CD4-positive, alpha-beta T cell treated with Interleukin-17A for 4 hours (primary cell): ENCODE measurements around the gene EEFSEC.

Experiments
- DNase-seq: peaks from one replicate; pipeline ENCODE4 v3.0.0-alpha.2; 2020; ENCODE audit warnings: mixed read lengths

The EEFSEC gene

DNA sequence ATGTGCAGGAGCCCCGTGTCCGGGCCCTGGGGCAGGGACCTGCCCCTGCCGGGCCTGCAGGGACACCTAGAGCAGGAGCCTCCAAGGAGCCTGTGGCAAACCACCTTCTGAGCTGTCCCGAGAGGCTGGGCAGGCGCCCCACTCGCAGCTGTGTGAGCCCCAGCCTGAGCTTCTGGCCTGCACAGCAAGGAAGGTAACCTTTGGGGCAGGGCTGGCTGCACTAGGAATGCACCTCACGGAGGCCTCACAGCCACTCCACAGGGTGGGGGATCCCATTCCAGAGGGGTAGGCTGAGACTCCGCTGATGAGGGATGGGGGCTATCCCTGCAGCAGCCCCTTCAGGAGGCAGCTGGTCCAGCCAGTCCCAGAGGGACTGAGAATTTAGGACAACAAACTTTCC, 245.3 kb downstream of the EEFSEC start:
- no peak for DNase-seq

DNA sequence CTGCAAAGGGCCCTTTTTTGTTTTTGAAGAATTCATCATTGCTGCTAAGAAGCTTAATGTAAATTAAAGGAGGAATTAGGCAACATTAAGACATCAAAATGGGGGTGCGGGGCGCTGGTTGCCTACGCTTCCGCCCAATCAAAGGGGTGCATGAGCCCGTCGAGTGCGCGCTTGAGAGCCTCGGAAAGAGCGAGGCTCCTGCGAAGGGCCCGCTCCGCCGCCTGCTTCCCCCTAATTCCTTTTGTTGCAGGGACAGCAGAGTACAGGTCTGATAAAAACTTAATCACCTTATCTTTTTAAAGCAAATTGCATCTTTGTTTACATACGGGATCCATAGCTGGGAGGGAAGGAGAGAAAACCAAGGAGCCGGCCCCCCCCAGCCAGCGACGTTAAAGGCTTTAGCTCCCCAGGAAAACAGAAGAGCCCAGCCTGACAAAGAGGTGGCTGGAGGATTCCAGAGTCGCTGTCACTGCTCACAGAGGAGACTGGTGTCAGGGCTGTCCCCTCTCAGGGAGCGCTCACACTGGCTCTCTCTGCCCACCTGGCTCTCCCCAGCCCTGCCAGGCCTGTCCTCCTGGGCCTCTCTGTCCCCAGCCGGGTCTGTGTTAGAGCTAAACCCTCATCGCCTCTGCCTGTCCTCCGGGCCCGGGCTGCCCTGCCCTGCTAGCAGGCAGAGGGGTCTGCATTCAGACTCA, 246.1 kb downstream of the EEFSEC start:
- no peak for DNase-seq

DNA sequence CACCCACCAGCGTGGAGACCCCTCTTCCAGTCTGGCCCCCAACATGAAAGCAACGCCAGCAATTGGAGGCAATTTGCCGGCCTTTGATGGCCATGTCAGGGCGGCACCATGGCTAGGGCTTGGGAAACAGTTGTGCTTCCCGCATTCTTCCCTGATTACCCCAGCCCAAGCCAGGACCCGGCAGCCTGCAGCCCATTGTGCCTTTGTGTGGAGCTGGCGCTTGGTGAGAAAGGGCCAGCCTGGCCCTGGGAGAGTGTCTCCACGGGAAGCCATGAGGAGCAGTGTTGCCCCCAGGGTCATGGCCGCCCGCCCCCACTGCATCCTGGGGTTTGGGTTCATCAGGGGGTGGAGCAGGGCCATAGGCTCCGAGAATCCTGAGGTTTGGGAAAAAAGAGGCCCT, 247.4 kb downstream of the EEFSEC start:
- DNase-seq = no peak

DNA sequence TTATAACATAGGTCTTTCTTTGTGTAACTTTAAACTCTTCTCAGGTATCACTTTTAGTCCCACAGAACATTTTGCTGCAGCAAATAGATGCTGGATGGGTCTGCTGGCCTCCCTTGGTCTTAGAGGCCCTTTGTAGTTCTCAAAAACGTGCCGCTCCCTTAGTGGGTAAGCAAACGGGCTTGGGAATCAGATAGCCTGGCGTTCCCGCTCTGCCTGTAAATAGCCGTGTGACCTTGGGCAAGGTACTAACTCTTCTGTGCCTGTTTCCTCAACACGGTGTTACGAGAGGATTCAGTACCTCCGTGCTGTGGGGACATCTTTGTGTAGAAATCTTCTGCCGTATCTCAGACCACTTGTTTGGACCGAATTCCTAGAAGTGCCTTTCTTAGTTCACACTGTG, 249.0 kb downstream of the EEFSEC start:
- no peak for DNase-seq

DNA sequence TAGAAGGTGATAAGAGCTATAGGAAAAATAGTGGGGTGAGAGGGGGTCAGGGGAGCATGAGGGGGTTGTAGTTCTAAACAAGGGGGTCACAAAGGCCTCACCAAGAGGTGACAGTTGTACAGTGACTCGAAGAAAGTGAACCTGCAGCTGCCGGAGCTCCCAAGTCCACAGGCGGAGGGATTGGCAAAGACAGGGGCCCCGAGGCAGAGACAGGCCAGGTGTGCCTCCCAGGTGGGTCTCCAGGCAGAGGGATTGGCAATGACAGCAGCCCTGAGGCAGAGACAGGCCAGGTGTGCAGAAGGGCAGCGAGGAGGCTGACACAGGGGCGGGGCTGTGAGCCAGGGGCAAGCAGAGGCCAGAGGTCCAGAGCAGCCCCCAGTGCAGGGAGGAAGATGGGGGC, 249.7 kb downstream of the EEFSEC start:
- no peak for DNase-seq

DNA sequence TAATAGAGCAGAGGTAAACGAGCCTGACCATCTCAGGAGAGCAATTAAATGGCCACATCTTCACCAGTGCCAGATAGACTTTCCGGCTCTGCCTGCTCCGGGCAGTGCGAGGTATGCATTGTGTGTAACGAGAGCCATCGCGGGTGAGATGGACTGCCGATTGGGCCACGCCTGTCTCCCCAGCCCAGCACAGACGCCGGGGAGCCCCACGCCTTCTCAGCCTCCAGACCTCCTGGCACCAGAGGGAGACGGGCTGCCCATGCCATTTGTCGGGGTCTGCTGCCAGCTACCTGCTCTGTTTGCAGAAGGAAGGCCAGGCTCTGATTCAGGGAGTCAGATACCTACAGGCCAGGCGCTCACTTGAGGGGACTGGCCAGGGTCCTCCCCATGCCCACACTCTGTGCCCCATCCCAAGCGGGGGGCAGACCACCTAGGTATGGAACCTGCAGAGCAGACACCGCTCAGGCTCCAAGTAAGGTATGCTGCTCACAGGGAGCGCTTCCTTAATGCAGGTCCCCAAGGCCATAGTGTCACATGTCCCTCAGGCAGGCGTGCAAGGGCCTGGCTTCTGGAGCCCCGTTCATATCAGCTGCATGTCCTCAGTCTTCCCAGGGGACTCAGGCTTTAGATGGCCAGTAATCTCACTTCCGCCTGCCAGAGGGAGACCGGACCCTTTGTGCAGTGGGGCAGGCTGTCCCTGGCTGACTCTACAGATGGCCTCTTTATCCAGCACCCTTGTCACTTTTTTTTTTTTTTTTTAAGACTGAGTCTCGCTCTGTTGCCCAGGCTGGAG, 251.2 kb downstream of the EEFSEC start:
- no peak for DNase-seq

DNA sequence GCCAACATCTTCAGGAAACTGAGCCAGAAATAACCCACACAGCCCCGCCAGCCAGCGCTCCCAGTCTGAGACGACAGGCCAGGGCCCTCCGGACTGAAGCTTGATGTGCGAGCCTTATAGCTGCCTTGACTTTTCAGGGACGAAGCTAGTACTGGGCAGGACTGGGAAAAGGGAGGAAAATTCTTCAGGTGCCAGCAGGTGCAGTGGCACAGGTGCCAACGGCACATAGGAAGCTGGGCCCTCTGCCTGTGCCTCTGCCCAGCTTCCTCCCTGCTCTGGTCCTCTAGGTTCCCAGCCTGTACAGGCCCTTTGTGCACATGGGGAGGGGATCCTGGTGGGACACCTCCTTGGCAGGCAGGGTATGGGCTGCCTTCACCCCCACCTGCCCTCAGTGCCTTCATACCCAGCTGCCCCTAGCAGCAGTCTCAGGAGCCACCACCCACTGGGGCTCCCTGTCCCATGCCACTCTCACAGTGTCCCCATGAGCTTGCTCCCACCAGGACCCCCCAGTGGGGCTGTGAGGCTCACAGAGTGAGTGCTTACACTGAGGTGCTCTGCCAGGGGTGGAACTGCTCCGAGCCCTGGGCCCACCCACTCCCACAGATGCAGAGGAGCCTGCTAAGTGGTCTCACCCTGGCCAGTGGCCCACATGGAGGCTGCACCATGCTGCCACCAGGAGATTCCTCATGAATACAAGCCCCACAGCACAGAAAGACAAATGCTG, 252.4 kb downstream of the EEFSEC start:
- DNase-seq = no peak

DNA sequence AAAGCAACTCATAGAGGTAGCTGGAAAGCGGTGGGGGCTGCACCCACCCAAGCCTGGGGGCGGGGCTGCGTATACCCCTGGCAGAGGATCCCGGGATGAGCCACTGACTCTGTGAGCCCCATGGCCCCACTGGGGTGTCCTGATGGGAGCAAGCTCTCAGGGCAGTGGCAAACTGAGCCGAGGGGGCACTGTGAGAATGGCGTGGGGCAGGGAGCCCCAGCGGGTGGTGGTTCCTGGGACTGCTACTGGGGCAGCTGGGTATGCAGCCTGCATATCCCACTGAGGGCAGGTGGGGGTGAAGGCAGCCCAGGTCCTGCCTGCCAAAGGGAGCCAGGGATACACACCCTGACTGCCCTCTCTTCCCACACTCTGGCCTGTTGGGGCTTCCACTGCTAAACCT, 254.0 kb downstream of the EEFSEC start:
- DNase-seq = no peak

DNA sequence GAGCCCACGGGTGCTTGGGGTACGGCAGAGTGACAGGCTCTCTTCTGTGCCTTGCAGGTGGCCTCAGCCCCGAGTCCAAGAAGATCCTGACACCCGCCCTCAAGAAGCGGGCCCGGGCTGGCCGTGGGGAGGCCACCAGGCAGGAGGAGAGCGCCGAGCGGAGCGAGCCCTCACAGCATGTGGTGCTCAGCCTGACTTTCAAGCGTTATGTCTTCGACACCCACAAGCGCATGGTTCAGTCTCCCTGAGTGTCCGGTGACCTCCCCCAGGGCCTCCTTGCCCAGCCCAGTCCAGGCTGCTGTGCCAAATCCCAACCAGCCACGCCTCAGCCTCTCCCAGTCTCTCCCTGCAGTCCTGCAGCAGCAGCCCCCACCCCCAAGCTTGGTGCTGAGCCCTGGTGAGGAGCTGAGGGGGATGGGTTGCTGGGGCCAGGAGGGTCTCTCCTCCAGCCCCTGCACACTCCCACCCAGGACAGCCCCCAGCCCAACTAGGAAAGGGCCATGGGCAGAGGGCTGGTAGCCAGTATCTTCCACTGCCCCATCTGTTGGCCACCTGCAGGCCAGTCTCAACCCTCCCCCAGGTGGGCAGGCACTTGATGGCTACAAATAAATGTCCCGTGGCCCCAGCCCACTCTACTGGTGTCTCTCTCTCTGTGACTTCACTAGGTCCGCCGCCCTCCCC, 254.9 kb downstream of the EEFSEC start:
- DNase-seq = no peak

DNA sequence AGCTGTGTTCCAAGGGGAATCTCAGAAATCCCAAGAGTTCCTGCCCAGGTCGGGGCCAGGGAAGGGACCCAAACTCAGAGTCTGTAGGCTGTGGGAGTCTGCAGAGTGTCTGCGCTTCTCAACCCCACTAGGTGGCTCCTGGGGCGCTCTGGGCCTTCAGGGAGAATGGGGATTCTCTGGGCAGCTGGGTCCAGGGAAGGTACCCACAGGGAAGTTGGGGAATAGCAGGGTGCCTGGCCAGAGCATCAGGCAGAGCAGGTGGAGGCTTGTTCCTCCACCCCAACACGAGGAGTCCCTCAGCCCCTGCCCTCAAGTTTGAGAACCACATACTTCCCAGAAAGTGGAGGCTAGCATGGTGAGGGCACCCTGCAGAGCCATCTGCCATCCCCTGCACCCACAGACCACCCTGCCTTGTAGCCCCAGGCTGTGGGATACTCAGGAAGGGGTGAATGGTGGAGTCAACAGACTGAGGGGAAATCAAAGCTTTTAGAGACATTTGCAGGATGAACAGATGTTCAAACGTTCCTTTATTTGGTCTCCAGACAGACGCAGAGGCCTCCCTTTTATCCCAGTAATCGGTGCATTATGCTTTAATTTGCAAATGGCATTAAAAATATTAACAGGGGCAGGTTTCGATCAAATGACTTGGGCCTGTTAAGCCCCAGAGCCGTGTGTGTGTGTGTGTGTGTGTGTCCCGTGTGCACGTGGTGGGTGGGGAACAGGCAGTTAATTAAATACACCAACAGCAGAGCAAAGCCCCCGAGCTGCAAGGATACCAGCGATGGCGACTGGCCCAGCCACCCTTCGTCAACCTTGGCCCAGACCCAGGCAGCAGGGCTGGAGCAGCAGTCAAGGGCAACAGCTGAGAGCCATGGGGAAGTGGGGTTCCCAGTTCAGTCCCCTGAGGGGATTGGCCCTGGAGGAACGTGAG, 255.7 kb downstream of the EEFSEC start:
- no peak for DNase-seq

DNA sequence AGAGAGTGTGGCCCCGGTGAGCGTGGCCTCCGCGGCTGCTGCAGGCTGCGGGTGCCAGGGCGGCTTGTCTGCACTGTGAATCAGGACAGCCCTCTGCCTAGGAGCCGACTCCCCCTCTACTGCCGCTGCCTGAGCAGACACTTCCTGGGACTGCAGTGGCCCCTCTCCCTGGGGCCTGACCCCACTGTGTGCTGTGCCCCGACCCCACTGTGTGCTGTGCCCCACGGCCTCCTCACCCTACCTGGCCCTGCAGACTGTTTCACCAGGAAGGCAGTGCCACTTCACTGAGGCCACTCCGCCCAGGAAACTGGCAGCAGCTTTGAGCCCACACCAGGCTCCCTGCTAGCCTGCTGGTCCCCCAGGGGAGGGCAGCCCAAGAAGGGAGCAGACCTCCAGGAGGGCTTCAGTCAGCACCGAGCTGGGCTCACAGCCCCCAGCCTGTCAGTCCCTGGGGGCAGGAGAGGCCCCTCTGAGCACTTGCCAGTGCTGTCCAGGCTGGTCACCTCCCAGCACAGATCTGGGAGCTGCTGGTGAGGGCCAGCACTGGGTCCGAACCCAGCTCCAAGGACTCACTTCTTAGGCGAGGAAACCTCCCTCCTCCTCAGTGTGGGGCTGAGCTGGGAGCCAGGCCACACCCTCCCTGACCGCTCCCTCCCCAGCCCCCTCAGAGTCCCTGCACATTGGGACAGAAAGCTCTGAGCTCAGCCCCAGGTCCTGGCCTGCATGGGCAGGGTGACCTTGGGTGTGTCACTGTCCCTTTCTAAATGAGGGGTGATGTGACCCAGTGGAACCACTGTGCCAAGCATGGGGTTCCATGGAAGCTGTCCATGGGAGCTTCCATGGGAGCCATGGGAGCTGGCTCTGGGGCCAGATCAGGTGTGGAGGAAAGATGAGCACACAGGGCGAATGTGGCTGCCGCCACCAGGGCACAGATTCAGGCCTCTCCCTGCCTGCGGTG, 256.6 kb downstream of the EEFSEC start:
- no peak for DNase-seq

DNA sequence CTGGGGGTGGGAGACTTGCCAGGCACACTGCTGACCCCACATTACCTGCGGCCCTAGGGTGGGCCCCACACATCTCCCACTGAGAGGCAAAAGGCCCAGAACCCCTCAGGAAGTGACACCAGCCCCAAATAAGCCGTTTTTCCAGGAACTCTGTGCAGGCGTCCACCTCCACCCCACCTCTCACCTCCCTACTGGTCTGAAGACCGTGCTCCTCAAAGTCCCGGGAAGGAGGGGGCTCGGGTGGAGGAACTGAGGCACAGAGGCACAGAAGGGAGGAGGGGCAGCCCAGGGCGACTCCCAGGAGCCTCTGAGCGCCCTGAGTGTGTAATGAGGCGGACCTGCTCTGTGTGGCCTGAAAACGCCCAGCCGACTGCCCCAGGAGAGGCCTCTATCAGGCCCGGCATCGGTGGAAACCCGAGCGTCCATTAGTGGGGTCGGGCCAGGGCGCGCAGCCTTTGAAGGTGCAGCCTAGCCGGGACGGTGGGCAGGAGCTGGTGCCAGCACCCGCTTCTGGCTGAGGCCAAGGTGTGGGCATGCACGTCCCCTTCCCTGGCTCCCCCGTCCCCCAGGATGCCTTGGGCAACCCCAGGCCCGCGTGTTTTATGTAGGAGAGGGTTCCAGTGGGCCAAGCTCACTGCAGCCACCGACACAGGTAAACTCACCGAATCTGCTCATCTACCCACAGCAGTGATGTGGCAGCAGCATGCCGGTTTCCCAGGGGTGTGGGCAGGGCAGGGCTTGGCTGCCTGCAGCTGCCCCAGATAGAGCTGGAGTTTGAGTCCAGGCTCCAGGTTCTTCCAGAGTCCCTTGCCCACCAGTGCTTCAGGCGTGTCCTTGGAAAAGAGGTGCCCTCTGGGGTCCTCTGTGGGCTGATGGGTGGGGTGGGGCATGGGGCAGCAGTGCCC, 257.6 kb downstream of the EEFSEC start:
- no peak for DNase-seq

DNA sequence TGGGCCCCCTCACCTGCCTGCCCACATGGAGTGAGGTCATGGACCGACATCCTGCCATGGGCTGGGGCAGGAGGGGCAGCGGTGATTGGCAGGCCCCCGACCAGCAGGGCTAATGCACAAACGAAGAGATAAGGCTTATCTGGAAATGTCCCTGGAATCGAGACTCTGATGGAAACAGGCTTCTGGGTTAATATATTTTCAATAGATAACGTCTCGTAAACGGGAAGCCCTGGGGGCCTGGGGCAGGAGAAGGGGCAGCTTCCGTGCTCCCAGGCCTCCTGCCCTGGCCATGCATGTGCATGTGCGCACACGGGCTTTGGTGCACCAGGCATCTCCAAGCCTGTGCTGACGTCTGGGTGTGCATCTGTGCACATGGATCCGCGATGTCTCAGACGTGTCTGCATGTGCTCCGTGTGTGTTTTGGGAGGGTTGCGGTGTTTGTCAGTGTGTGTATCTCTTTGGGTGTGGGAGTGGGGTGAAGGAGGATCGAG, 258.3 kb downstream of the EEFSEC start:
- no peak for DNase-seq

DNA sequence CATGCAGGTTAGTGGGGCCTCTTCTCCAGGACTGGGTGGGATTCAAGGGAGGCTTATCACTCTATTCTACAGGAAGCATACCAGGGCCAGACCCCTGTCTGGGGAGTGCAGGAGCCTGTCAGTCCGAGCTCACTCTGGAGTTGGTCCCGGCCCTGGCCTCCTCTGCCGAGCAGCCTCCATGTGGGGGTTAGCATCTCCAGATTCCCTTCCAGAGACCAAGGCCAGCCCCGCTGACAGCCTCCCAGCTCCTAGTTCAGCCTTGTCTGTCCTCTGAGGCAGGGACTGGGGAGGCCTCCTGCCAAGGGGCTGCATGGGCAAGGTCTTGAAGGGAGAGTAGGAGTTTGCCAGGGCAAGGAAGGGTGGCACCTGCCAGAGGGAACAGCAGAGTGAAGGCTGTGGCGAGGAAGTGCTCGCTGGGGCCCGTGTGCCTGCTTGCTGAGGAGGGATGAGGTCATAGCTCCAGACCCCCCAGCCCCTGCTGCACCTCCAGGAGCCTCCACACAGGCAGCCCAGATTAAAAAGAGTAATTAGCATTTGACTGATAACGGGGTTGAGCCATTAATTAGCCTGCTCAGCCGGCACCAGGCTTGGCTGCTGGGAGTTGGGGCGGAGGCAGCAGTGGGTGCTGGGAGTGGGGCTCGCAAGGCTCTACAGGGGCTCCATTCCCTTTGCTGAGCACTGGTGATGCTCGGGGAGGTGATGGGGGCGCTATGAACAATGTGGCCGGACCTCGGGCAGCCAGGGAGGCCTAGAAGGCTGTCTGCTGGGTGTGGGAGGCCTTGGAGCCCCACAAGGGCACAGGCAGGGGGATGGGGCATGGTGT, 259.1 kb downstream of the EEFSEC start:
- no peak for DNase-seq

DNA sequence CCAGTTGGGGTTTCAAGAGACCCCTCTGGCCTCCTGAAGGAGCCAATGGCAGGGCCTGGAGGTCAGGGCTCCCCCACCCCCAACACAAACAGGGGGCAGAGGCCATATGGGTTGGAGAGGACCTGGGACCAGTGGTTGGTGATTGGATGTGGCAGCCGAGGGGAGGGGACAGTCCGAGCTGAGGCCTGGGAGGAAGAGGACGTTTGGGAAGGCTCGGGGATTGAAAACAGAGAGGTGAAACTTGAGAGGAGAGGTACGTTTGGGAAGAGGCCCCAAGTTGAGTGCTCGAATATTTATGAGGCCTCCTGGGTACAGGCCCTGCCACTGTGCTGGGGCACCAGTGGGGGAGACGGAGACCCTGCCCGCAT, 259.7 kb downstream of the EEFSEC start:
- DNase-seq = no peak

DNA sequence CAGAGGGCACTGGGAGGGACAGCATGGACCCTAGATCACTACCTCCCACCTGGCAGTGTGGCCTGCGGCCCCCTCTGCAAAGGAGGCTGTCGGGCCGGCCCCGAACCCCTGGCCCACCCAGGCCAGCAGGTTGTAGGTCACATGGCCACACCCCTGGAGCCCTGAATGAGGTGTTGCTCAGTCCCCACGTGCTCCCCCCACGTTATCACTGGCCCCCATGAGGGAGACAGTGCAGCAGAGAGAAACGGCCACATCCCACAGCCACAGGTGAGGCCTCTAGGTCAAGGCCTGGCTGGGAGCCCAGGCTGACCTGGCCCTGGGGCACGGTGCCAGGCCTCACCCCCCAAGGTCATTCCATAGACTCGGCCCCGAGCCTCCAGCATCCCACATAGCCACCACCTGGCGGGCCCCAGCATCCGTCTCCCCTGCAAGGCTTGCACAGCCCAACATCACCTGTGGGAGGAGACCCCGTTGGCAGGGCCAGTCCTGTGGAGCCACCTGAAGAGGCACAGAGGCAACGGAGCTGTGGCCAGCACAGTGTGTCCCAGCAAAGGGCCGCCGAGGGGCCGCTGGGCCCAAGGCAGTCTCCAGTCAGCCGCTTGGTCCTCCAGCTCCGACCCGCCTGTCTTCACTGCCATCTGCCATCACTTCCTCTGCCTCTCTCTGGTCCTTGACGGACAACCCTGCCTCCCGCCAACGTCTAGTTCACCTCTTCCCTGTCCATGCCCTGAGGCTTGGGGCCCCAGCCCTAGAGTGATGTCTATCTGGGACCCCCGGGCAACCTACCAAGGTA, 260.3 kb downstream of the EEFSEC start:
- DNase-seq = no peak

DNA sequence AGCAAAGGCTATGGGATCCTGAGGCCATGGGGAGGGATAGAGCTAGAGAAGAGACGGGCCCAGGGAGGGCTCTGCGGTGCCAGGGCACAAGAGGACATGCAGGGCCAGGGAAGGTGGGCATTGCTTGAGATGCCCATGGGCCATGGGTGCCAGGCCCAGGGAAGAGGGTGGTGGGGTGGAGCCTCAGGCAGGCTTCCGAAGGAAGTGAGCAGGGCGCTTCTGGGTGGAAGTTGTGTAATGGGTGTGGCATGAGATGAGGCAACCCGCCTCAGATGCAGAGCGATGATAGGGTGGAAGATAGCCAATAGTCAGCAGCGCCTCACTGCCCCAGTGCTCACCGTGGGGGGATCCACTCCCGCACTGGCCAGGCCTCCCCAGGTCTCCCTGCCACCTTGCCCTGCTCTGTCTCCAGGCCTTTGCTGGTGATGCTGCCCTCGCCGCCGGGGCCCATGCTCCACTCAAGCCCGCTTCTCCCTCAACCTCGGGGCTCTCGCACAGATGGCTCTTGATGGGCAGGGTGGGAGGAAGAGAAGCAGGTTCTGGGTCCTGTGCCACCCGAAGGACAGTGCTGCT, 262.0 kb downstream of the EEFSEC start:
- no peak for DNase-seq
